ENCODE measurements around the gene HORMAD2. TPM values are rescaled to one million over a fixed set of nuclear protein-coding genes. Genes with fewer than 3 reads are reported as not detected.

HORMAD2 gene
- total RNA-seq, 6 donors from 2014 or later: 0.80 TPM; not detected in 5

- H3K27ac ChIP-seq: no peak overlapping the region
- no peaks in the 10 kb centered on the region for H3K36me3 ChIP-seq
- no peak overlapping the region for H3K4me3 ChIP-seq
- no peaks in the 10 kb centered on the region for H3K27me3 ChIP-seq
- no peak for DNase-seq
- 82 to 83% methylated on average over 7 of the region's 7 CpGs for WGBS, 2 donors
- no peak for ATAC-seq (ENCODE audit: low FRiP score in 2 of 2)
- TF ChIP-seq POLR2AphosphoS5 (IDR thresholded peaks at IDR 0.05) (no peak), EP300 (IDR thresholded peaks at IDR 0.05) (no peak), POLR2A (IDR thresholded peaks at IDR 0.05) (no peak), CTCF (IDR thresholded peaks at IDR 0.05) (no peak)
- H3K4me1 ChIP-seq: peaks cover 0 to 7% (median 0%) of the 10 kb centered on the region in 4 donors
- H3K9me3 ChIP-seq: no peaks in the 10 kb centered on the region
These were observed 145.1 kb downstream of the HORMAD2 start for GRCh38 chr22:30225220-30225927.

GRCh38 chr22:30226192-30226832 is 146.0 kb downstream of the HORMAD2 start:
- ATAC-seq (ENCODE audit: low FRiP score in 2 of 2) (no peak), DNase-seq (no peak)
- no peaks in the 10 kb centered on the region for H3K36me3 ChIP-seq
- H3K4me3 ChIP-seq: no peak overlapping the region
- H3K9me3 ChIP-seq: no peaks in the 10 kb centered on the region
- H3K4me1 ChIP-seq: peaks cover 0 to 7% (median 0%) of the 10 kb centered on the region in 4 donors
- no peak overlapping the region for H3K27ac ChIP-seq
- no peaks in the 10 kb centered on the region for H3K27me3 ChIP-seq
- WGBS, 2 donors: 82 to 86% methylated on average over 9 to 11 of the region's 11 CpGs
- TF ChIP-seq EP300 (IDR thresholded peaks at IDR 0.05): no peak
- no peak for TF ChIP-seq POLR2A (IDR thresholded peaks at IDR 0.05)
- no peak for TF ChIP-seq CTCF (IDR thresholded peaks at IDR 0.05)
- no peak for TF ChIP-seq POLR2AphosphoS5 (IDR thresholded peaks at IDR 0.05)

Other genes with a start within 250 kb of the HORMAD2 start
- gene ASCC2, start 242.2 kb upstream of the HORMAD2 start, total RNA-seq: 100 to 1,000 TPM in 1 of 6 donors, 10 to 100 TPM in 5; 42.3 to 129 (median 64.3) TPM
- gene MTMR3, start 197.3 kb upstream of the HORMAD2 start, total RNA-seq: 100 to 1,000 TPM in 2 of 6 donors, 10 to 100 TPM in 4; 50.3 to 117 (median 70.9) TPM
- 10 to 100 TPM in 1 of 6 donors, 1 to 10 TPM in 4, under 1 TPM in 1; 0.89 to 16.9 (median 3.8) TPM for gene LIF, start 166.3 kb downstream of the HORMAD2 start, total RNA-seq
- gene OSM, start 186.4 kb downstream of the HORMAD2 start, total RNA-seq: 10 to 100 TPM in 1 of 6 donors, 1 to 10 TPM in 4, under 1 TPM in 1; 0.98 to 11.7 (median 5.1) TPM
- gene CASTOR1, start 209.0 kb downstream of the HORMAD2 start, total RNA-seq: 10 to 100 TPM in 4 of 6 donors, 1 to 10 TPM in 2; 7.0 to 31.5 (median 22.1) TPM
- 10 to 100 TPM; 22.6 to 61.0 (median 36.2) TPM for gene TBC1D10A, start 246.5 kb downstream of the HORMAD2 start, total RNA-seq